Neural cell (in vitro differentiated cells): Measurements from ENCODE around the gene PIAS4. TPM values are rescaled to one million over a fixed set of nuclear protein-coding genes. Genes with fewer than 3 reads are reported as not detected.

Experiments used
- H2AFZ ChIP-seq: fragments of 200-600, 300-800 bp; sonication (generic), shearing (Covaris generic); 2 replicates; pipeline ENCODE4 v1.6.0; 2014; ENCODE audit warnings: low read depth, mild to moderate bottlenecking, antibody characterized with exemption, low read length, moderate library complexity
- H3F3A ChIP-seq: fragments of 200-600 bp; shearing (Covaris generic); 2 replicates; pipeline ENCODE4 v1.6.1; 2016; ENCODE audit warnings: mild to moderate bottlenecking, moderate library complexity, mixed read lengths, antibody characterized with exemption, low read length; ENCODE audit not compliant: insufficient read depth, poor library complexity, severe bottlenecking
- H3K27ac ChIP-seq: fragments of 200-600, 300-800 bp; sonication (generic), shearing (Covaris generic); 2 replicates; pipeline ENCODE4 v1.5.1; 2014; ENCODE audit warnings: mild to moderate bottlenecking, low read length, moderate library complexity
- H3K27me3 ChIP-seq: fragments of 300-800, 200-600 bp; sonication (generic), shearing (Covaris generic); 2 replicates; pipeline ENCODE4 v1.6.0; 2014; ENCODE audit warnings: mild to moderate bottlenecking, low read depth, low read length, moderate library complexity; ENCODE audit not compliant: insufficient read depth
- H3K36me3 ChIP-seq: fragments of 300-800, 200-600 bp; sonication (generic), shearing (Covaris generic); 2 replicates; pipeline ENCODE4 v1.5.1; 2014; ENCODE audit warnings: mild to moderate bottlenecking, antibody characterized with exemption, low read length, moderate library complexity; ENCODE audit not compliant: insufficient read depth
- H3K4me2 ChIP-seq: fragments of 300-800, 200-600 bp; sonication (generic), shearing (Covaris generic); 2 replicates; pipeline ENCODE4 v1.6.0; 2014; ENCODE audit warnings: mild to moderate bottlenecking, low read length
- H3K4me3 ChIP-seq: fragments of 300-800, 200-600 bp; sonication (generic), shearing (Covaris generic); 2 replicates; pipeline ENCODE4 v1.5.1; 2014; ENCODE audit warnings: mild to moderate bottlenecking, low read length, moderate library complexity
- H3K79me2 ChIP-seq: fragments of 200-600 bp; shearing (Covaris generic); replicated peaks from 2 replicates; pipeline ENCODE4 v1.6.0; 2014; ENCODE audit warnings: mild to moderate bottlenecking, low read length, moderate library complexity; ENCODE audit not compliant: insufficient read depth
- H3K9ac ChIP-seq: fragments of 300-800, 200-600 bp; sonication (generic), shearing (Covaris generic); 2 replicates; pipeline ENCODE4 v1.6.1; 2016; ENCODE audit warnings: mild to moderate bottlenecking, low read length, mixed read lengths
- H3K9me2 ChIP-seq: fragments of 200-600 bp; shearing (Covaris generic); 2 replicates; pipeline ENCODE4 v1.6.1; 2016; ENCODE audit warnings: mild to moderate bottlenecking, low read length, mixed read lengths; ENCODE audit not compliant: insufficient read depth
- H3K9me3 ChIP-seq: fragments of 200-600, 300-800 bp; sonication (generic), shearing (Covaris generic); 2 replicates; pipeline ENCODE4 v1.6.1; 2016; ENCODE audit warnings: mild to moderate bottlenecking, mixed run types, low read length, moderate library complexity, mixed read lengths
- H4K20me1 ChIP-seq: fragments of 200-600 bp; shearing (Covaris generic); 2 replicates; pipeline ENCODE4 v1.6.1; 2016; ENCODE audit warnings: mild to moderate bottlenecking, mixed run types; ENCODE audit not compliant: insufficient read depth
- EP300 ChIP-seq: fragments of 450-650 bp; conservative IDR thresholded peaks from 2 replicates; pipeline ENCODE4 v1.6.1; 2014; ENCODE audit warnings: antibody characterized with exemption, mild to moderate bottlenecking, moderate library complexity; ENCODE audit not compliant: poor library complexity, severe bottlenecking
- EZH2 ChIP-seq: fragments of 200-600, 300-800 bp; shearing (Covaris generic), sonication (generic); IDR thresholded peaks from 2 replicates; pipeline ENCODE4 v1.6.1; 2014; ENCODE audit warnings: antibody characterized with exemption, low read length, borderline replicate concordance, mild to moderate bottlenecking; ENCODE audit not compliant: insufficient read depth, poor library complexity, severe bottlenecking
- MXI1 ChIP-seq: fragments of 450-650 bp; conservative IDR thresholded peaks from 2 replicates; pipeline ENCODE4 v1.6.1; 2014; ENCODE audit warnings: antibody characterized with exemption, mild to moderate bottlenecking; ENCODE audit not compliant: poor library complexity, severe bottlenecking
- POLR2AphosphoS5 ChIP-seq: IDR thresholded peaks from 2 replicates; pipeline ENCODE4 v1.6.1; 2012
- RAD21 ChIP-seq: fragments of 450-650 bp; conservative IDR thresholded peaks from 2 replicates; pipeline ENCODE4 v1.6.1; 2014; ENCODE audit warnings: antibody characterized with exemption, mild to moderate bottlenecking, moderate library complexity
- SMC3 ChIP-seq: fragments of 450-650 bp; conservative IDR thresholded peaks from 2 replicates; pipeline ENCODE4 v1.6.1; 2014; ENCODE audit warnings: antibody characterized with exemption, mild to moderate bottlenecking, moderate library complexity; ENCODE audit not compliant: poor library complexity
- TAF1 ChIP-seq: IDR thresholded peaks from 2 replicates; pipeline ENCODE4 v1.6.1; 2012; ENCODE audit warnings: low read depth
- polyA plus RNA-seq: library from polyadenylated mRNA; depleted of rRNA; stranded (reverse); fragments of >200 nt; gene quantifications from 2 replicates; pipeline ENCODE4 v1.2.3, GENCODE V29; 2014
- TF ChIP-seq, protein P1 (sequence below): fragments of 450-650 bp; IDR thresholded peaks from 2 replicates; pipeline ENCODE4 v1.5.1; 2014; ENCODE audit warnings: antibody characterized with exemption, mild to moderate bottlenecking, moderate library complexity; ENCODE audit not compliant: poor library complexity, severe bottlenecking
- TF ChIP-seq, protein P2 (sequence below): IDR thresholded peaks from 2 replicates; pipeline ENCODE4 v1.6.1; 2012; ENCODE audit warnings: borderline replicate concordance

The PIAS4 gene
- polyA plus RNA-seq, 1 donor from 2014 or later, result 22.3 TPM

DNA sequence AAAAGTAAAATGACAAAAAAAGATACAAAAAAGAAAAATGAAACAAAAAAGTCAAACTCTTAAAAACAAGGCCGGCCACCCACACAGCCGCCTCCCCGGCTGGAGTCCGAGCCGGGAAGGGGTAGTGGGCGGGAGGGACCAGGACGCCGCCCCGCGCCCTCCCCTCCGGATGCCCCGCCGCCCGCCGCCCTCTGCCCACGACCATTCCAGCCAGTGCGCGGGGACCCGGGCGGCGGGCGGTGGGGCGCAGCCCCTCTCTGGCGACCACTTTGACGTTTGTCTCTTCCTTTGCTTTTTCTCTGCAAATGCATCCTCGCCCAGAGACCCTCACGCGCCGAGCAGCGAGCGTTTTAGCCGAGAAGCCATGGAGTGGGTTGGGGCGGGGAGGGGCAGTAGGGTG, 30.5 kb downstream of the PIAS4 start:
- H3K9me2 ChIP-seq, result no peaks in the 10 kb centered on the region
- TF ChIP-seq, protein P1, sequence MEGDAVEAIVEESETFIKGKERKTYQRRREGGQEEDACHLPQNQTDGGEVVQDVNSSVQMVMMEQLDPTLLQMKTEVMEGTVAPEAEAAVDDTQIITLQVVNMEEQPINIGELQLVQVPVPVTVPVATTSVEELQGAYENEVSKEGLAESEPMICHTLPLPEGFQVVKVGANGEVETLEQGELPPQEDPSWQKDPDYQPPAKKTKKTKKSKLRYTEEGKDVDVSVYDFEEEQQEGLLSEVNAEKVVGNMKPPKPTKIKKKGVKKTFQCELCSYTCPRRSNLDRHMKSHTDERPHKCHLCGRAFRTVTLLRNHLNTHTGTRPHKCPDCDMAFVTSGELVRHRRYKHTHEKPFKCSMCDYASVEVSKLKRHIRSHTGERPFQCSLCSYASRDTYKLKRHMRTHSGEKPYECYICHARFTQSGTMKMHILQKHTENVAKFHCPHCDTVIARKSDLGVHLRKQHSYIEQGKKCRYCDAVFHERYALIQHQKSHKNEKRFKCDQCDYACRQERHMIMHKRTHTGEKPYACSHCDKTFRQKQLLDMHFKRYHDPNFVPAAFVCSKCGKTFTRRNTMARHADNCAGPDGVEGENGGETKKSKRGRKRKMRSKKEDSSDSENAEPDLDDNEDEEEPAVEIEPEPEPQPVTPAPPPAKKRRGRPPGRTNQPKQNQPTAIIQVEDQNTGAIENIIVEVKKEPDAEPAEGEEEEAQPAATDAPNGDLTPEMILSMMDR, result no peak
- H3K9me3 ChIP-seq, result no peaks in the 10 kb centered on the region
- H2AFZ ChIP-seq, result no peak overlapping the region
- H3K4me3 ChIP-seq, result no peak overlapping the region
- no peaks in the 10 kb centered on the region for H3K79me2 ChIP-seq
- no peaks in the 10 kb centered on the region for H3K27me3 ChIP-seq
- H3F3A ChIP-seq, result no peaks in the 10 kb centered on the region
- no peaks in the 10 kb centered on the region for H3K36me3 ChIP-seq
- no peak overlapping the region for H3K27ac ChIP-seq
- no peak overlapping the region for H3K9ac ChIP-seq
- H3K4me2 ChIP-seq, result no peak overlapping the region
- no peaks in the 10 kb centered on the region for H4K20me1 ChIP-seq

DNA sequence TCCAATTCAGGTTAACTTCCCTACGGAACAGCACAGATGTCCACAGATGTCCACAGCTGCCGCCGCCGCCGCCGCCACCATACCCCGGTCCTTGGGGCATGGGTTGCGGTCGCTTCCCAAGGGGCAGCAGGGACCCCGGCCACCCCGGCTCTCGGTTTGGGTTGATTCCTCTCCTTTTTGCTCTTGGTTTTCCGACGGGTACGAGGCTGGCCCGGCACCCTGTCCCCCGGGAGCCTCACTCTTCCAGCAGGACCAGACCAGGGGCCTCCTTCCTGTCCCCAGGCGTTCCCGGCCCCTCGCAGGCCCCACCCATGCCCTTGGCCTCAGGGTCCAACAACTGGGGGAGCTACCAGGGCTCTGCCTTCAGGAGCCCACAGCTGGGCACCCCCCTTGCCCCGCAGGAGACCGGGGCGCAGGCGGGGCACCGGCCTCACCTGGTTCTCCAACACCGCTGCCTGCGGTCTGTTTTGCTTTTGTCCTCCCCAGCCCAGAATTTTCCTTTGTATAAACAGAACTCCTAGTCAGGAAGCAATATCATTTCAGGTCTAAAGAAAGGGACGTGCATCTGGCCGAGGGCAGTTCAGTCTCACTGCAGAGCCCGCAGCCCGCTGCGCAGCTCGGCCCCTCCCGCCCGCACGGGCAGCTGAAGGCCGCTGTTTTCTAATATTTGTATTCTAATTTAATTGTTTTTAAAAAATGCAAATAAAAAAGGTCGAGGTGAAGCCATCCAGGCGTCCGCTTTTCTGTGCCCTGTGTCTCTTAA, 31.3 kb downstream of the PIAS4 start:
- Histone ChIP-seq H3K9ac (no peak overlapping the region), H4K20me1 (no peaks in the 10 kb centered on the region), H3K4me2 (no peak overlapping the region), H3K79me2 (no peaks in the 10 kb centered on the region), H3K36me3 (no peaks in the 10 kb centered on the region), H3K9me2 (no peaks in the 10 kb centered on the region), H3K27me3 (no peaks in the 10 kb centered on the region), H3K27ac (no peak overlapping the region), H3K9me3 (no peaks in the 10 kb centered on the region), H3F3A (no peaks in the 10 kb centered on the region), H2AFZ (no peak overlapping the region), H3K4me3 (no peak overlapping the region)
- TF ChIP-seq TAF1 (no peak), EP300 (no peak), RAD21 (no peak), MXI1 (no peak), SMC3 (no peak), EZH2 (no peak), POLR2AphosphoS5 (no peak)
- TF ChIP-seq, protein P1, result no peak
- TF ChIP-seq, protein P2, sequence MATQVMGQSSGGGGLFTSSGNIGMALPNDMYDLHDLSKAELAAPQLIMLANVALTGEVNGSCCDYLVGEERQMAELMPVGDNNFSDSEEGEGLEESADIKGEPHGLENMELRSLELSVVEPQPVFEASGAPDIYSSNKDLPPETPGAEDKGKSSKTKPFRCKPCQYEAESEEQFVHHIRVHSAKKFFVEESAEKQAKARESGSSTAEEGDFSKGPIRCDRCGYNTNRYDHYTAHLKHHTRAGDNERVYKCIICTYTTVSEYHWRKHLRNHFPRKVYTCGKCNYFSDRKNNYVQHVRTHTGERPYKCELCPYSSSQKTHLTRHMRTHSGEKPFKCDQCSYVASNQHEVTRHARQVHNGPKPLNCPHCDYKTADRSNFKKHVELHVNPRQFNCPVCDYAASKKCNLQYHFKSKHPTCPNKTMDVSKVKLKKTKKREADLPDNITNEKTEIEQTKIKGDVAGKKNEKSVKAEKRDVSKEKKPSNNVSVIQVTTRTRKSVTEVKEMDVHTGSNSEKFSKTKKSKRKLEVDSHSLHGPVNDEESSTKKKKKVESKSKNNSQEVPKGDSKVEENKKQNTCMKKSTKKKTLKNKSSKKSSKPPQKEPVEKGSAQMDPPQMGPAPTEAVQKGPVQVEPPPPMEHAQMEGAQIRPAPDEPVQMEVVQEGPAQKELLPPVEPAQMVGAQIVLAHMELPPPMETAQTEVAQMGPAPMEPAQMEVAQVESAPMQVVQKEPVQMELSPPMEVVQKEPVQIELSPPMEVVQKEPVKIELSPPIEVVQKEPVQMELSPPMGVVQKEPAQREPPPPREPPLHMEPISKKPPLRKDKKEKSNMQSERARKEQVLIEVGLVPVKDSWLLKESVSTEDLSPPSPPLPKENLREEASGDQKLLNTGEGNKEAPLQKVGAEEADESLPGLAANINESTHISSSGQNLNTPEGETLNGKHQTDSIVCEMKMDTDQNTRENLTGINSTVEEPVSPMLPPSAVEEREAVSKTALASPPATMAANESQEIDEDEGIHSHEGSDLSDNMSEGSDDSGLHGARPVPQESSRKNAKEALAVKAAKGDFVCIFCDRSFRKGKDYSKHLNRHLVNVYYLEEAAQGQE, result no peak
